HCT116 (cell line): ENCODE results near the gene FSTL4. TPM values are rescaled to one million over a fixed set of nuclear protein-coding genes. Genes with fewer than 3 reads are reported as not detected.

Experiments used
- ATAC-seq: fragments of 200-7000 bp; cut with Tn5 transposase; 2 replicates; pipeline ENCODE4 v1.9.1; 2020; ENCODE audit warnings: mild to moderate bottlenecking, moderate library complexity
- BruUV-seq: library from RNA; stranded (reverse); fragments of 400-500 nt; replicated peaks from 2 replicates; lab custom pipeline; 2021; lab: Mats Ljungman, UMichigan
- CTCF ChIA-PET: fragments of 300-600 bp; sonication (Branson Sonifier 250); formaldehyde crosslinking; loops from one replicate; lab custom pipeline; 2021; ENCODE audit warnings: antibody characterized with exemption; lab: Charles Lee
- POLR2A ChIA-PET: fragments of 300-600, 350-600 bp; sonication (Branson Sonifier 250); formaldehyde crosslinking; loops from one replicate; lab custom pipeline; 2021; ENCODE audit warnings: antibody characterized with exemption; lab: Charles Lee
- RAD21 ChIA-PET, 2 experiments: fragments of 300-600 bp; sonication (Branson Sonifier 250); formaldehyde crosslinking; loops; one replicate each; lab custom pipeline; 2023; ENCODE audit warnings: low total read pairs in 2 of 2; ENCODE audit not compliant: uncharacterized antibody in 2 of 2, unreplicated experiment in 2 of 2, low non-redundant PET in 1 of 2; lab: Charles Lee
- DNase-seq: peaks from one replicate; pipeline ENCODE4 v3.0.0-alpha.2; 2010; ENCODE audit warnings: low read depth, low spot score
- H2AFZ ChIP-seq: fragments of 200-600 bp; shearing (Covaris generic), sonication (generic); 2 replicates; pipeline ENCODE4 v1.6.1; 2017; ENCODE audit warnings: low read depth, mixed run types, mixed read lengths, antibody characterized with exemption, low read length; ENCODE audit not compliant: poor library complexity, severe bottlenecking
- H3K27ac ChIP-seq: 2 replicates; pipeline ENCODE4 v1.5.1; 2012; ENCODE audit warnings: low read depth, low read length
- H3K27me3 ChIP-seq: fragments of 200-600 bp; sonication (generic); 2 replicates; pipeline ENCODE4 v1.6.1; 2016; ENCODE audit warnings: mixed run types, low read length, mixed read lengths; ENCODE audit not compliant: insufficient read depth
- H3K36me3 ChIP-seq, 2 experiments: fragments of 200-500 bp in 1 of 2; fragments of 200-600 bp in 1 of 2; sonication (Bioruptor generic) in 1 of 2; sonication (generic) in 1 of 2; 2 replicates each; pipeline versions ENCODE4 v1.5.1 to v1.6.1; 2014 to 2016; ENCODE audit warnings: low read length in 2 of 2, inconsistent platforms in 1 of 2, mixed read lengths in 1 of 2, mixed run types in 1 of 2; ENCODE audit not compliant: insufficient read depth in 2 of 2, control insufficient read depth in 1 of 2
- H3K4me1 ChIP-seq, 2 experiments: fragments of 200-600 bp in 1 of 2; sonication (generic) in 1 of 2; 2 replicates each; pipeline versions ENCODE4 v1.5.1 to v1.6.1; 2012 to 2017; ENCODE audit warnings: low read length in 2 of 2, inconsistent platforms in 1 of 2, mild to moderate bottlenecking in 1 of 2, mixed read lengths in 1 of 2, mixed run types in 1 of 2, moderate library complexity in 1 of 2; ENCODE audit not compliant: insufficient read depth in 2 of 2, control insufficient read depth in 1 of 2
- H3K4me2 ChIP-seq: fragments of 200-600 bp; sonication (generic); 2 replicates; pipeline ENCODE4 v1.6.1; 2017; ENCODE audit warnings: mixed run types, low read length, mixed read lengths
- H3K4me3 ChIP-seq, 2 experiments: fragments of 200-600 bp in 1 of 2; sonication (generic) in 1 of 2; replicated peaks in 1 of 2; 2 replicates each; pipeline ENCODE4 v1.5.1; 2011 to 2016; ENCODE audit warnings: low read length in 2 of 2, control low read depth in 1 of 2, low read depth in 1 of 2, mild to moderate bottlenecking in 1 of 2, mixed read lengths in 1 of 2, mixed run types in 1 of 2
- H3K79me2 ChIP-seq: fragments of 200-600 bp; sonication (generic); 2 replicates; pipeline ENCODE4 v1.6.1; 2017; ENCODE audit warnings: mild to moderate bottlenecking, mixed run types, low read length, moderate library complexity, mixed read lengths; ENCODE audit not compliant: insufficient read depth
- H3K9ac ChIP-seq: fragments of 200-600 bp; sonication (generic); 2 replicates; pipeline ENCODE4 v1.6.1; 2016; ENCODE audit warnings: low read length, mixed read lengths
- H3K9me2 ChIP-seq: fragments of 200-600 bp; sonication (generic), shearing (Covaris generic); 2 replicates; pipeline ENCODE4 v1.6.1; 2017; ENCODE audit warnings: mixed run types, mild to moderate bottlenecking, moderate library complexity; ENCODE audit not compliant: insufficient read depth
- H3K9me3 ChIP-seq, 2 experiments: fragments of 200-500 bp in 1 of 2; fragments of 200-600 bp in 1 of 2; sonication (Bioruptor generic) in 1 of 2; sonication (generic) in 1 of 2; 2 replicates each; pipeline ENCODE4 v1.6.1; 2014 to 2017; ENCODE audit warnings: low read length in 2 of 2, mixed read lengths in 2 of 2, inconsistent platforms in 1 of 2, low read depth in 1 of 2, mild to moderate bottlenecking in 1 of 2, mixed run types in 1 of 2, moderate library complexity in 1 of 2; ENCODE audit not compliant: control insufficient read depth in 1 of 2, insufficient read depth in 1 of 2
- H4K20me1 ChIP-seq: fragments of 200-600 bp; sonication (generic), shearing (Covaris generic); 2 replicates; pipeline ENCODE4 v1.6.1; 2017; ENCODE audit warnings: mixed run types, mild to moderate bottlenecking, moderate library complexity; ENCODE audit not compliant: insufficient read depth
- ATF3 ChIP-seq: IDR thresholded peaks from 2 replicates; pipeline ENCODE4 v1.6.1; 2012
- RAD21 ChIP-seq: IDR thresholded peaks from 2 replicates; pipeline ENCODE4 v1.6.1; 2012; ENCODE audit warnings: low read depth, mild to moderate bottlenecking
- SP1 ChIP-seq: IDR thresholded peaks from 2 replicates; pipeline ENCODE4 v1.6.1; 2012; ENCODE audit warnings: low read depth
- intact Hi-C: fragments of 100-400 bp; cut with micrococcal nuclease; formaldehyde crosslinking; loops from 2 replicates; pipeline ENCODE4 v1.10.0; 2022
- total RNA-seq: library from RNA; stranded (reverse); gene quantifications from one replicate; pipeline ENCODE4 v1.2.1, GENCODE V29; 2021; ENCODE audit not compliant: unreplicated experiment
- TF ChIP-seq, protein P1 (sequence below), 3 experiments: fragments of 200-600 bp in 1 of 3; sonication (generic) in 1 of 3; IDR thresholded peaks in 2 of 3; conservative IDR thresholded peaks in 1 of 3; 2 replicates each; pipeline ENCODE4 v1.5.1; 2012 to 2017; ENCODE audit warnings: low read depth in 2 of 3, low read length in 2 of 3, antibody characterized with exemption in 1 of 3, borderline replicate concordance in 1 of 3, control low read depth in 1 of 3, mild to moderate bottlenecking in 1 of 3, mixed read lengths in 1 of 3, mixed run types in 1 of 3, moderate library complexity in 1 of 3; ENCODE audit not compliant: insufficient read depth in 1 of 3
- TF ChIP-seq, protein P2 (sequence below): IDR thresholded peaks from 2 replicates; pipeline ENCODE4 v1.6.1; 2012
- TF ChIP-seq, protein P3 (sequence below): IDR thresholded peaks from 2 replicates; pipeline ENCODE4 v1.6.1; 2012; ENCODE audit warnings: low read depth

FSTL4 gene
- total RNA-seq, 1 experiment from 2014 or later: 0.37 TPM

- CTCF ChIA-PET: interaction anchor here (0.7 to 1.8 kb wide), 4 partner anchors 9 to 210 kb away, joined by 3 to 4 read pairs (median 4); no protein-coding TSS in a partner anchor
- Histone ChIP-seq H2AFZ (peak overlapping the region; percentile 31), H4K20me1 (no peaks in the 10 kb centered on the region), H3K4me1 (peaks cover 6 to 17% of the 10 kb centered on the region in 2 experiments), H3K9me3 (no peaks in the 10 kb centered on the region), H3K36me3 (no peaks in the 10 kb centered on the region), H3K4me3 (no peak overlapping the region), H3K79me2 (no peaks in the 10 kb centered on the region), H3K27me3 (no peaks in the 10 kb centered on the region)
- POLR2A ChIA-PET: no interaction called here
- no TSS peak for BruUV-seq
- RAD21 ChIA-PET: interaction anchor here in 1 of 2 experiments (0.6 kb wide), 1 partner anchor 210 kb away, joined by 4 read pairs; no protein-coding TSS in a partner anchor
- DNase-seq: peak; percentile 15
- TF ChIP-seq, protein P1, sequence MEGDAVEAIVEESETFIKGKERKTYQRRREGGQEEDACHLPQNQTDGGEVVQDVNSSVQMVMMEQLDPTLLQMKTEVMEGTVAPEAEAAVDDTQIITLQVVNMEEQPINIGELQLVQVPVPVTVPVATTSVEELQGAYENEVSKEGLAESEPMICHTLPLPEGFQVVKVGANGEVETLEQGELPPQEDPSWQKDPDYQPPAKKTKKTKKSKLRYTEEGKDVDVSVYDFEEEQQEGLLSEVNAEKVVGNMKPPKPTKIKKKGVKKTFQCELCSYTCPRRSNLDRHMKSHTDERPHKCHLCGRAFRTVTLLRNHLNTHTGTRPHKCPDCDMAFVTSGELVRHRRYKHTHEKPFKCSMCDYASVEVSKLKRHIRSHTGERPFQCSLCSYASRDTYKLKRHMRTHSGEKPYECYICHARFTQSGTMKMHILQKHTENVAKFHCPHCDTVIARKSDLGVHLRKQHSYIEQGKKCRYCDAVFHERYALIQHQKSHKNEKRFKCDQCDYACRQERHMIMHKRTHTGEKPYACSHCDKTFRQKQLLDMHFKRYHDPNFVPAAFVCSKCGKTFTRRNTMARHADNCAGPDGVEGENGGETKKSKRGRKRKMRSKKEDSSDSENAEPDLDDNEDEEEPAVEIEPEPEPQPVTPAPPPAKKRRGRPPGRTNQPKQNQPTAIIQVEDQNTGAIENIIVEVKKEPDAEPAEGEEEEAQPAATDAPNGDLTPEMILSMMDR (IDR thresholded peaks at IDR 0.05 in 2 of 3, conservative IDR thresholded peaks at IDR 0.05 in 1 of 3; ENCODE audit: borderline replicate concordance in 1 of 3, insufficient read depth in 1 of 3, low read depth in 2 of 3, low read length in 2 of 3): peak; percentile 28 to 37 (median 31); a peak in 4 of 6 replicates
- peak; percentile 53 for TF ChIP-seq RAD21
- TF ChIP-seq, protein P2, sequence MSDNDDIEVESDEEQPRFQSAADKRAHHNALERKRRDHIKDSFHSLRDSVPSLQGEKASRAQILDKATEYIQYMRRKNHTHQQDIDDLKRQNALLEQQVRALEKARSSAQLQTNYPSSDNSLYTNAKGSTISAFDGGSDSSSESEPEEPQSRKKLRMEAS: no peak
- TF ChIP-seq, all 23 proteins: peak for 2
- H3K27ac ChIP-seq: no peak overlapping the region
- peak; percentile 57 for ATAC-seq
- H3K4me2 ChIP-seq: peak overlapping the region; percentile 38
- intact Hi-C loops: no loop called here
- no peak overlapping the region for H3K9ac ChIP-seq
- H3K9me2 ChIP-seq: no peaks in the 10 kb centered on the region
Measured at GRCh38 chr5:133319905-133320520, 292.3 kb downstream of the FSTL4 start.

DNA sequence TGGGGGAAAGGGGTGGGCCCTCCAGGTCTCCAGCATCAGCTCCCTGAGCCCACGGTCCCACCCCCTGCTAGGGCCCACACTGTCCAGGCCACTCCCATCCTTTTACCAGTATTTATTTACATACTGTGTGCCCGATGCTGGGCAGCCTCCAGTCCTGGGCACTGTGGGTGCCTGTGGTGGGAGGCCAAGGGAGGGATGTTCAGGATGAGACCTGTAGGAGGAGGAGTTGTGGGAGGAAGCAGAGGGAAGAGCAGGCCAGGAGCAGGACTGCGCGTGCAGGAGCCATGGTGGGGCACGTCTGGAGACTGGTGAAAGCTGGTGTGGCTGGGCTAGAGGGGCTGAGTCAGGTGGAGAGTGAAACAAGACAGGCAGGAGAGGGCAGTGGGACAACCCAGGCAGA is 293.1 kb downstream of the FSTL4 start:
- Histone ChIP-seq H3K4me2 (no peak overlapping the region), H2AFZ (no peak overlapping the region), H3K36me3 (no peaks in the 10 kb centered on the region), H3K9me2 (no peaks in the 10 kb centered on the region), H3K9me3 (no peaks in the 10 kb centered on the region), H3K4me3 (no peak overlapping the region), H3K4me1 (peaks cover 6 to 17% of the 10 kb centered on the region in 2 experiments), H3K9ac (no peak overlapping the region), H3K27ac (no peak overlapping the region), H3K27me3 (no peaks in the 10 kb centered on the region), H4K20me1 (no peaks in the 10 kb centered on the region), H3K79me2 (no peaks in the 10 kb centered on the region)
- TF ChIP-seq, protein P3, sequence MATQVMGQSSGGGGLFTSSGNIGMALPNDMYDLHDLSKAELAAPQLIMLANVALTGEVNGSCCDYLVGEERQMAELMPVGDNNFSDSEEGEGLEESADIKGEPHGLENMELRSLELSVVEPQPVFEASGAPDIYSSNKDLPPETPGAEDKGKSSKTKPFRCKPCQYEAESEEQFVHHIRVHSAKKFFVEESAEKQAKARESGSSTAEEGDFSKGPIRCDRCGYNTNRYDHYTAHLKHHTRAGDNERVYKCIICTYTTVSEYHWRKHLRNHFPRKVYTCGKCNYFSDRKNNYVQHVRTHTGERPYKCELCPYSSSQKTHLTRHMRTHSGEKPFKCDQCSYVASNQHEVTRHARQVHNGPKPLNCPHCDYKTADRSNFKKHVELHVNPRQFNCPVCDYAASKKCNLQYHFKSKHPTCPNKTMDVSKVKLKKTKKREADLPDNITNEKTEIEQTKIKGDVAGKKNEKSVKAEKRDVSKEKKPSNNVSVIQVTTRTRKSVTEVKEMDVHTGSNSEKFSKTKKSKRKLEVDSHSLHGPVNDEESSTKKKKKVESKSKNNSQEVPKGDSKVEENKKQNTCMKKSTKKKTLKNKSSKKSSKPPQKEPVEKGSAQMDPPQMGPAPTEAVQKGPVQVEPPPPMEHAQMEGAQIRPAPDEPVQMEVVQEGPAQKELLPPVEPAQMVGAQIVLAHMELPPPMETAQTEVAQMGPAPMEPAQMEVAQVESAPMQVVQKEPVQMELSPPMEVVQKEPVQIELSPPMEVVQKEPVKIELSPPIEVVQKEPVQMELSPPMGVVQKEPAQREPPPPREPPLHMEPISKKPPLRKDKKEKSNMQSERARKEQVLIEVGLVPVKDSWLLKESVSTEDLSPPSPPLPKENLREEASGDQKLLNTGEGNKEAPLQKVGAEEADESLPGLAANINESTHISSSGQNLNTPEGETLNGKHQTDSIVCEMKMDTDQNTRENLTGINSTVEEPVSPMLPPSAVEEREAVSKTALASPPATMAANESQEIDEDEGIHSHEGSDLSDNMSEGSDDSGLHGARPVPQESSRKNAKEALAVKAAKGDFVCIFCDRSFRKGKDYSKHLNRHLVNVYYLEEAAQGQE: no peak
- no peak for TF ChIP-seq SP1
- no peak for TF ChIP-seq ATF3
- TF ChIP-seq, protein P2: no peak
- no TSS peak for BruUV-seq
- ChIA-PET CTCF (interaction anchor here (0.6 to 1.8 kb wide), 2 partner anchors 14 to 42 kb away, joined by 3 to 4 read pairs; no protein-coding TSS in a partner anchor), POLR2A (no interaction called here), RAD21 (no interaction called here)
- intact Hi-C loops: no loop called here
- DNase-seq (no peak), ATAC-seq (peak; percentile 47; the same call in 1 of the 2 replicates)
